Activated CD8-positive, alpha-beta memory T cell treated with anti-CD3 and anti-CD28 coated beads, Interleukin-2, amount 50 U/mL, for 24 hours (primary cell): Measurements from ENCODE around the gene FPGS.
A peak's percentile ranks its signal among the peaks of the same experiment; 100 is the strongest.
"Not testable (repeated sequence)": the region's sequence is repeated elsewhere in the genome, so short reads cannot be mapped to it uniquely, and the experiment has no call there.

Source experiments
- DNase-seq: peaks from one replicate; pipeline ENCODE4 v3.0.0-alpha.2; 2020; ENCODE audit errors: extremely low read depth

Gene FPGS

GRCh38 chr9:127802576-127803443, at the start of gene FPGS:
Gene FPGS (plus strand): TSS chr9:127802882. CDS start chr9:127802925, 43 bp downstream.
- DNase-seq, result peak; percentile 50

GRCh38 chr9:127753148-127753547, 49.5 kb upstream of the FPGS start:
- no peak for DNase-seq

- DNase-seq, result no peak
These were observed 49.1 kb upstream of the FPGS start for GRCh38 chr9:127753622-127754021.

GRCh38 chr9:127754099-127755060, 48.3 kb upstream of the FPGS start:
- no peak for DNase-seq

- DNase-seq, result no peak
These were observed 47.3 kb upstream of the FPGS start for GRCh38 chr9:127755061-127756060.

GRCh38 chr9:127756233-127756632, 46.4 kb upstream of the FPGS start:
- DNase-seq, result no peak

GRCh38 chr9:127756776-127757175, 45.9 kb upstream of the FPGS start:
- not testable (repeated sequence) for DNase-seq

- no peak for DNase-seq
These were observed 43.8 kb upstream of the FPGS start for GRCh38 chr9:127758843-127759242.

GRCh38 chr9:127761061-127761460, 41.6 kb upstream of the FPGS start:
- no peak for DNase-seq

GRCh38 chr9:127761491-127761956, 41.2 kb upstream of the FPGS start:
- no peak for DNase-seq

GRCh38 chr9:127762111-127762676, 40.5 kb upstream of the FPGS start:
- DNase-seq, result no peak

GRCh38 chr9:127763918-127764384, 38.7 kb upstream of the FPGS start:
- no peak for DNase-seq

- no peak for DNase-seq
These were observed 37.3 kb upstream of the FPGS start for GRCh38 chr9:127765418-127765817.

GRCh38 chr9:127767410-127767809, 35.3 kb upstream of the FPGS start:
- DNase-seq, result no peak

- DNase-seq, result no peak
These were observed 34.8 kb upstream of the FPGS start for GRCh38 chr9:127767909-127768331.

GRCh38 chr9:127768698-127769097, 34.0 kb upstream of the FPGS start:
- no peak for DNase-seq

GRCh38 chr9:127769101-127769500, 33.6 kb upstream of the FPGS start:
- DNase-seq, result no peak

GRCh38 chr9:127769929-127770582, 32.6 kb upstream of the FPGS start:
- DNase-seq, result no peak

GRCh38 chr9:127770583-127770904, 32.1 kb upstream of the FPGS start:
- no peak for DNase-seq

GRCh38 chr9:127770905-127771569, 31.6 kb upstream of the FPGS start:
- peak; percentile 95 for DNase-seq
